GM23338 (cell line): ENCODE measurements around the gene MYOM1. TPM values are rescaled to one million over a fixed set of nuclear protein-coding genes. Genes with fewer than 3 reads are reported as not detected.

Experiments
- ATAC-seq: fragments of 200-7000 bp; cut with Tn5 transposase; 3 replicates; pipeline ENCODE4 v1.9.1; 2020
- DNase-seq: peaks from one replicate; pipeline ENCODE4 v3.0.0-alpha.2; 2015; ENCODE audit warnings: low spot score
- H2AFZ ChIP-seq: fragments of 200-600 bp; sonication (generic); 2 replicates; pipeline ENCODE4 v1.8.0; 2016; ENCODE audit warnings: antibody characterized with exemption, mild to moderate bottlenecking, moderate library complexity
- H3F3A ChIP-seq: fragments of 200-600 bp; sonication (generic); replicated peaks from 2 replicates; pipeline ENCODE4 v1.8.0; 2017; ENCODE audit warnings: antibody characterized with exemption, mixed run types, low read depth
- H3K27ac ChIP-seq: fragments of 200-600 bp; sonication (generic); 2 replicates; pipeline ENCODE4 v1.6.1; 2016; ENCODE audit warnings: low read depth
- H3K27me3 ChIP-seq: fragments of 200-600 bp; sonication (generic); 2 replicates; pipeline ENCODE4 v1.8.0; 2016; ENCODE audit warnings: mild to moderate bottlenecking, mixed run types, moderate library complexity; ENCODE audit not compliant: insufficient read depth
- H3K36me3 ChIP-seq: fragments of 200-600 bp; sonication (generic); 2 replicates; pipeline ENCODE4 v1.8.0; 2016; ENCODE audit warnings: mild to moderate bottlenecking; ENCODE audit not compliant: insufficient read depth
- H3K4me1 ChIP-seq: fragments of 200-600 bp; sonication (generic); 2 replicates; pipeline ENCODE4 v1.8.0; 2016; ENCODE audit warnings: mild to moderate bottlenecking, moderate library complexity; ENCODE audit not compliant: insufficient read depth
- H3K4me2 ChIP-seq: fragments of 200-600 bp; sonication (generic); 2 replicates; pipeline ENCODE4 v1.7.1; 2017; ENCODE audit warnings: mixed run types
- H3K4me3 ChIP-seq: fragments of 200-600 bp; sonication (generic); 2 replicates; pipeline ENCODE4 v1.6.1; 2016; ENCODE audit warnings: mixed run types
- H3K79me2 ChIP-seq: fragments of 200-600 bp; sonication (generic); replicated peaks from 2 replicates; pipeline ENCODE4 v1.8.0; 2017; ENCODE audit warnings: mild to moderate bottlenecking; ENCODE audit not compliant: insufficient read depth
- H3K9me2 ChIP-seq: fragments of 200-600 bp; sonication (generic); 2 replicates; pipeline ENCODE4 v1.8.0; 2017; ENCODE audit not compliant: insufficient read depth
- H4K20me1 ChIP-seq: fragments of 200-600 bp; sonication (generic); replicated peaks from 2 replicates; pipeline ENCODE4 v1.8.0; 2017; ENCODE audit warnings: mild to moderate bottlenecking; ENCODE audit not compliant: insufficient read depth
- H3K27ac Mint-ChIP-seq: 2 replicates; pipeline ENCODE4 v1.8.0; 2020; ENCODE audit warnings: inconsistent platforms, mild to moderate bottlenecking, moderate library complexity, mixed read lengths
- H3K27me3 Mint-ChIP-seq: 3 replicates; pipeline ENCODE4 v1.8.0; 2022; ENCODE audit warnings: low read depth, mild to moderate bottlenecking, moderate library complexity, mixed read lengths, inconsistent platforms; ENCODE audit not compliant: insufficient read depth, poor library complexity
- H3K36me3 Mint-ChIP-seq: 3 replicates; pipeline ENCODE4 v1.8.0; 2021; ENCODE audit warnings: low read depth, mild to moderate bottlenecking, inconsistent platforms, moderate library complexity, mixed read lengths
- H3K4me1 Mint-ChIP-seq: 3 replicates; pipeline ENCODE4 v1.8.0; 2020; ENCODE audit warnings: mild to moderate bottlenecking, inconsistent platforms, mixed read lengths
- H3K4me3 Mint-ChIP-seq: 3 replicates; pipeline ENCODE4 v1.8.0; 2021; ENCODE audit warnings: moderate library complexity, mild to moderate bottlenecking, inconsistent platforms, mixed read lengths
- H3K9me3 Mint-ChIP-seq: 3 replicates; pipeline ENCODE4 v1.8.0; 2020; ENCODE audit warnings: moderate library complexity, mild to moderate bottlenecking, inconsistent platforms, mixed read lengths
- CREB1 ChIP-seq: fragments of 250-450 bp; sonication (Bioruptor Pico); IDR thresholded peaks from 2 replicates; pipeline ENCODE4 v1.5.0; 2020; ENCODE audit warnings: low read depth, mild to moderate bottlenecking, moderate library complexity
- CTCF ChIP-seq, 2 experiments: fragments of 200-600 bp in 1 of 2; sonication (generic) in 1 of 2; conservative IDR thresholded peaks; 2 replicates each; pipeline versions ENCODE4 v1.5.1 to v1.6.1; 2016 to 2017; ENCODE audit warnings: antibody characterized with exemption in 2 of 2, low read depth in 2 of 2, mild to moderate bottlenecking in 2 of 2, moderate library complexity in 1 of 2
- ETS1 ChIP-seq: IDR thresholded peaks from 2 replicates; pipeline ENCODE4 v1.6.1; 2016; ENCODE audit warnings: antibody characterized with exemption
- EZH2 ChIP-seq: fragments of 200-600 bp; sonication (generic); IDR thresholded peaks from one replicate; pipeline ENCODE4 v1.8.0; 2017; ENCODE audit warnings: antibody characterized with exemption, mild to moderate bottlenecking, low read depth; ENCODE audit not compliant: unreplicated experiment
- EZH2phosphoT487 ChIP-seq: fragments of 200-600 bp; sonication (generic); IDR thresholded peaks from one replicate; pipeline ENCODE4 v1.8.1; 2018; ENCODE audit warnings: antibody characterized with exemption; ENCODE audit not compliant: unreplicated experiment
- JUNB ChIP-seq: IDR thresholded peaks from one replicate; pipeline ENCODE4 v1.6.1; 2016; ENCODE audit warnings: antibody characterized with exemption; ENCODE audit not compliant: unreplicated experiment
- NANOG ChIP-seq: IDR thresholded peaks from 2 replicates; pipeline ENCODE4 v1.6.1; 2016; ENCODE audit warnings: antibody characterized with exemption, borderline replicate concordance
- POLR2AphosphoS5 ChIP-seq: IDR thresholded peaks from 2 replicates; pipeline ENCODE4 v1.6.1; 2016; ENCODE audit warnings: antibody characterized with exemption, low read depth
- REST ChIP-seq: IDR thresholded peaks from one replicate; pipeline ENCODE4 v1.6.1; 2018; ENCODE audit warnings: antibody characterized with exemption; ENCODE audit not compliant: unreplicated experiment
- STAT1 ChIP-seq: IDR thresholded peaks from one replicate; pipeline ENCODE4 v1.6.1; 2016; ENCODE audit warnings: antibody characterized with exemption; ENCODE audit not compliant: unreplicated experiment
- ZNF331 ChIP-seq: fragments of 250-450 bp; sonication (Bioruptor Pico); IDR thresholded peaks from 2 replicates; pipeline ENCODE4 v1.5.0; 2020; ENCODE audit warnings: low read depth, mild to moderate bottlenecking, moderate library complexity
- ZNF462 ChIP-seq: fragments of 250-450 bp; sonication (Bioruptor Pico); IDR thresholded peaks from 2 replicates; pipeline ENCODE4 v1.5.0; 2020; ENCODE audit warnings: mild to moderate bottlenecking, moderate library complexity
- polyA plus RNA-seq: library from polyadenylated mRNA; unstranded; fragments of >200 nt; fragmentation: Nextera tagmentation; extraction: Ambion mirVana; gene quantifications from 2 replicates; pipeline ENCODE4 v1.2.1, GENCODE V29; 2016
- total RNA-seq: library from RNA; depleted of rRNA; stranded (reverse); fragments of >200 nt; shearing (Covaris generic); gene quantifications from 2 replicates; pipeline ENCODE4 v1.2.3, GENCODE V29; 2014

Gene MYOM1
- total and polyA plus RNA-seq, 2 experiments from 2014 or later, result 0.27 to 0.38 TPM

DNA sequence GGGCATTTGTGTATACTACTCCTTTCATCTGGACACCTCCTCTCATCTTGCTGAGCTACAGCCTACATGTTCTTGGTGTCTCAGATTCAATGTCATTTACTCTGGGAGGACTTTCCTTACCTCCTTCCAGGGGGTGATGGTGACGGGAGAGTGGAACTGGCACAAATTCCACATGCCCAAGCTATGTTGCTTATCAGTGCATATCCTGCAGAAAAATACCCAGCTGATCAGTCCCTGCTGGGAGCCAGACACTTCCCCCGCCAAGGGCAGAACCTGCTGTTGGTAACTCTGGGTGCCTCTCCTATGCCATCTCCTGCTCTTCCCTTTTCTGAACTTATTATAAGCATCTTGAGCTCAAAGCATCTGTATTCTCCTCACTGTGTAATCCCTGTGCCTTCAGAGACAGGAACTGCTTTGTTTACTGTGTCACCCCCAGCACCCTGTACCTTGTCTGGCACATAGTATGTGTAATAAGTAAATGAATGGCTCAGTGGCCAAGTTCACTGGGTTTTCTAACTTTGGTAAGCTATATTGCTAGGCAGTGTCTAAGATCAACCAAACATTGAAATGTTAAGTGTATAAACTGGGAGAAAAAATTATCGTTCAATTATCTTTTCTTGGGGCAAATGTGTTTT lies 119.2 kb downstream of the MYOM1 start:
- H3K9me3 Mint-ChIP-seq, result no peaks in the 10 kb centered on the region
- Histone ChIP-seq H3K4me2 (no peak overlapping the region), H3K4me1 (no peaks in the 10 kb centered on the region), H4K20me1 (no peaks in the 10 kb centered on the region), H3K36me3 (no peaks in the 10 kb centered on the region), H3K79me2 (no peaks in the 10 kb centered on the region), H3K9me2 (no peaks in the 10 kb centered on the region), H3K4me3 (no peak overlapping the region), H3K27ac (no peak overlapping the region), H2AFZ (no peak overlapping the region), H3K27me3 (no peaks in the 10 kb centered on the region), H3F3A (no peaks in the 10 kb centered on the region)
- DNase-seq (no peak), ATAC-seq (no peak)
- H3K27me3 Mint-ChIP-seq, result no peaks in the 10 kb centered on the region
- no peak for TF ChIP-seq STAT1
- no peak for TF ChIP-seq CTCF (conservative IDR thresholded peaks at IDR 0.05; ENCODE audit: low read depth in 2 of 2)
- TF ChIP-seq ZNF331, result no peak
- TF ChIP-seq EZH2, result no peak
- no peak for TF ChIP-seq REST
- no peak for TF ChIP-seq NANOG
- no peak for TF ChIP-seq JUNB
- TF ChIP-seq CREB1, result no peak
- TF ChIP-seq EZH2phosphoT487, result no peak
- no peak for TF ChIP-seq POLR2AphosphoS5
- TF ChIP-seq ZNF462, result no peak
- no peak for TF ChIP-seq ETS1
- H3K36me3 Mint-ChIP-seq, result no peaks in the 10 kb centered on the region
- no peak overlapping the region for H3K4me3 Mint-ChIP-seq
- H3K27ac Mint-ChIP-seq, result no peak overlapping the region
- H3K4me1 Mint-ChIP-seq, result no peaks in the 10 kb centered on the region
